ENCODE measurements around the gene FYTTD1. TPM values are rescaled to one million over a fixed set of nuclear protein-coding genes. Genes with fewer than 3 reads are reported as not detected.

The FYTTD1 gene
- total RNA-seq, 6 donors from 2014 or later, result 25.5 to 50.0 (median 37.5) TPM

DNA sequence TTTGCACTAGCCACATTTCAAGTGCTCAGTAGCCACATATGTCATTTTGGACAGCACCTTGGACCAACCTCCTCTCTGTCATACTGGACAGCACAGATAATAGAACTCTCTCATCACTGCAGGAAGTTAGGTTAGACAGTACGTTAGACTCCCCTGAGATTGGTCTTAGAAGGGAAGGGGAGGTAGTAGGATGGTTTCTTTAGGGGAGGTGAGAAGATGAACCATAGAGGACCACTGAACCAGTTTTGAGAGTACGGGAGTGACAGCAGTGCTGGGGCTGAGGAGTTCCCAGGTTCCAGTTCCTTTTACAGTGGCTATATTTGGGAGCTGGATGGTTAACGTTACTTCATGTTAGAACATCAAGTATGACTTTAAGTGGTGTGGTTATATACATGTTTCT, 49.2 kb downstream of the FYTTD1 start:
- Histone ChIP-seq H3K27me3 (no peaks in the 10 kb centered on the region), H3K4me3 (no peak overlapping the region), H3K36me3 (no peaks in the 10 kb centered on the region), H3K27ac (no peak overlapping the region), H3K9me3 (no peaks in the 10 kb centered on the region), H3K4me1 (peaks cover 14 to 29% (median 23%) of the 10 kb centered on the region in 4 donors)
- WGBS, 2 donors, result 62 to 65% methylated on average over 3 of the region's 3 CpGs
- TF ChIP-seq POLR2A (IDR thresholded peaks at IDR 0.05) (no peak), POLR2AphosphoS5 (IDR thresholded peaks at IDR 0.05) (no peak), EP300 (IDR thresholded peaks at IDR 0.05) (no peak)
- TF ChIP-seq, protein P1, sequence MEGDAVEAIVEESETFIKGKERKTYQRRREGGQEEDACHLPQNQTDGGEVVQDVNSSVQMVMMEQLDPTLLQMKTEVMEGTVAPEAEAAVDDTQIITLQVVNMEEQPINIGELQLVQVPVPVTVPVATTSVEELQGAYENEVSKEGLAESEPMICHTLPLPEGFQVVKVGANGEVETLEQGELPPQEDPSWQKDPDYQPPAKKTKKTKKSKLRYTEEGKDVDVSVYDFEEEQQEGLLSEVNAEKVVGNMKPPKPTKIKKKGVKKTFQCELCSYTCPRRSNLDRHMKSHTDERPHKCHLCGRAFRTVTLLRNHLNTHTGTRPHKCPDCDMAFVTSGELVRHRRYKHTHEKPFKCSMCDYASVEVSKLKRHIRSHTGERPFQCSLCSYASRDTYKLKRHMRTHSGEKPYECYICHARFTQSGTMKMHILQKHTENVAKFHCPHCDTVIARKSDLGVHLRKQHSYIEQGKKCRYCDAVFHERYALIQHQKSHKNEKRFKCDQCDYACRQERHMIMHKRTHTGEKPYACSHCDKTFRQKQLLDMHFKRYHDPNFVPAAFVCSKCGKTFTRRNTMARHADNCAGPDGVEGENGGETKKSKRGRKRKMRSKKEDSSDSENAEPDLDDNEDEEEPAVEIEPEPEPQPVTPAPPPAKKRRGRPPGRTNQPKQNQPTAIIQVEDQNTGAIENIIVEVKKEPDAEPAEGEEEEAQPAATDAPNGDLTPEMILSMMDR (IDR thresholded peaks at IDR 0.05), result no peak
- DNase-seq (no peak), ATAC-seq (ENCODE audit: low FRiP score in 2 of 2) (no peak)

DNA sequence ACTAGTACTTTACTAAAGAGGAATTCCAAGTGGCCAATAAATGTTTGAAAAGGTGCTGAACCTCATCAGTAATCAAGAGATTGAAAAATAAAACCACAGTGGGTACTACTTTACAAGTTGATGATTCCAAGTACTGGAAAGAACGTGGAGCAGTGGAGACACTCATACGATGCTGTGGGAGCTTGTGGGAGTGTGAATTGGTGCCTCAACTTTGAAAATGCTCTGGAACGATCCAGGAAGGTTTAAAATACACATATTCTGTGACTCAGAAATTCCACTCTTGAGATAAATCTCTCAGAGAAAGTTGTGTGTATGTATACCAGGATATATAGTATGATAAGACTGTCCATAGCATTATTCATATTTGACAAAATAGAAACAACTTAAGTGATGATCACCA, 50.7 kb downstream of the FYTTD1 start:
- 67 to 70% methylated on average over 3 of the region's 3 CpGs for WGBS, 2 donors
- no peaks in the 10 kb centered on the region for H3K36me3 ChIP-seq
- no peaks in the 10 kb centered on the region for H3K27me3 ChIP-seq
- no peak overlapping the region for H3K27ac ChIP-seq
- H3K4me1 ChIP-seq, result peaks cover 7 to 25% (median 16%) of the 10 kb centered on the region in 4 donors
- H3K4me3 ChIP-seq, result no peak overlapping the region
- no peaks in the 10 kb centered on the region for H3K9me3 ChIP-seq
- no peak for DNase-seq
- no peak for ATAC-seq (ENCODE audit: low FRiP score in 2 of 2)
- TF ChIP-seq POLR2AphosphoS5 (IDR thresholded peaks at IDR 0.05) (no peak), POLR2A (IDR thresholded peaks at IDR 0.05) (no peak), EP300 (IDR thresholded peaks at IDR 0.05) (no peak)
- TF ChIP-seq, protein P1 (IDR thresholded peaks at IDR 0.05), result no peak

DNA sequence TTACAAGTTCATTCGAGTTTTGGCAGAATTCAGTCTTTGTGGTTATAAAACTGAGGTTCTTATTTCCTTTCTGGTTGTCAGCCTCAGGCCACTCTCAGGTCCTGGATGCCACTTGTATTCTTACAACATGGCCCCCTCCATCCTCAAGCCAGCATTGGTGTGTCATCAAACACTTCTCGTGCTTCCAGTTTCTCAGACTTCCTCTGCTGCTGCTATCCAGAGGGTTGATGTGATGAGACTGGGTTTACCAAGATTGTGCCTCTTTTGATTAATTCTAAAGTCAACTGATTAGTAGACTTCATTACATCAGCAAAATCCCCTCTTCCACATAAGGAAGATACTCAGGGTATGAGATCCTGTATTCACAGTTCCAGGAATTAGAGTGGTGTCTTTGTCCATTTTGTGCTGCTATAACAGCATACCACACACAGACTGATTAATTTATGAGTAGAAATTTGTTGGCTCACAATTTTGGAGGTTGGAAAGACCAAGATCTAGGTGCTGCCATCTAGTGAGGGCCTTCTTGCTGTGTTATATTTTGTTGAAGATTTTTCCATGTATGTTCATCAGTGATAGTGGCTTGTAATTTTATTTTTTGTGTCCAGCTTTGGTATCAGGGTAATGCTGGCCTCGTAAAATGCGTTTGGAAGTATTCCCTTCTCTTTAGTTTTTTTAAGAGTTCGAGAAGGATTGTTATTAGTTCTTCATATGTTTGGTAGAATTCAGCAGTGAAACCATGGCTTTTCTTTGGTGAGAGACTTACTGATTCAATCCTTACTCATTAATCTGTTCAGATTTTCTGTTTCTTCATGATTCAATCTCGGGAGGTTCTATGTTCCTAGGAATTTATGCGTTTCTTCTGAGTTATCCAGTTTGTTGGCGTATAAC, 52.5 kb downstream of the FYTTD1 start:
- WGBS, 2 donors, result 62 to 65% methylated on average over 8 of the region's 8 CpGs
- Histone ChIP-seq H3K27ac (no peak overlapping the region), H3K36me3 (no peaks in the 10 kb centered on the region), H3K4me1 (peaks cover 6 to 22% (median 16%) of the 10 kb centered on the region in 4 donors), H3K4me3 (no peak overlapping the region), H3K9me3 (no peaks in the 10 kb centered on the region), H3K27me3 (no peaks in the 10 kb centered on the region)
- ATAC-seq (ENCODE audit: low FRiP score in 2 of 2), result peak in 1 of 2 donors; percentile 41
- TF ChIP-seq, protein P1 (IDR thresholded peaks at IDR 0.05), result peak in 2 of 6 experiments; percentile 12 to 18
- TF ChIP-seq POLR2A (IDR thresholded peaks at IDR 0.05), result no peak
- TF ChIP-seq POLR2AphosphoS5 (IDR thresholded peaks at IDR 0.05), result no peak
- no peak for TF ChIP-seq EP300 (IDR thresholded peaks at IDR 0.05)
- DNase-seq, result peak in 1 of 2 donors; percentile 29

DNA sequence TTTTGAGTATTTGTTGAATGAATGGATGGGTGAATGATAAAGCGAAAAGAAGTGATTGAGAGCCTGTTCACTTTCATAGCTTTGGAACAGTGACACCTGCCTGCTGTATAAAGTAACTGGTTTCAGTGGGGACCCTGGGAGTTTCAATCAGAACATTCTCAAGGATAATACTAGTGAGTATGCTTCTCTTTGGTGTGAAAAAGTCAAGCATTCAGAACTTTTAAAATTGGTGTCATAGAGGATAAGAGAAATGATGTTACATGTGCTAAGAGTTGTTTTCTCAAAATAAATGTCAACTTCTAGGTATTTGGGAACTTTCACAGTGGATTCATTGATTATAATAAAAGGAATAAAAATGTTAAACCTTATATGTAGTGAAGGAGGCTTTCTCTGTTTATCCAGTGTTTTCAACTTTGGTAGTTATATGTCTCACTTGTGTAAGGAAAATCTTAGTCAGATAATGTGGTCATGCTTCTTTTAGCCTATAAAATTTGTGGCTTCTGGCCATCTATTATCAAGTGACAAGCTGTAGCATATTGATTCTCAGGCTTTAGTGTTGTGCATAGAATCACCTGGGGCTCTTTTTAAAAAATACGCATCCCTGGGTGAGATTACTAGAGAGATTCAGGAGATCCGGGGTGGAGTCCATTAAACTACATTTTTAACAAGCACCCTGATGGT, 53.2 kb downstream of the FYTTD1 start:
- ATAC-seq (ENCODE audit: low FRiP score in 2 of 2) (no peak), DNase-seq (no peak)
- TF ChIP-seq POLR2AphosphoS5 (IDR thresholded peaks at IDR 0.05) (no peak), POLR2A (IDR thresholded peaks at IDR 0.05) (no peak), EP300 (IDR thresholded peaks at IDR 0.05) (no peak)
- TF ChIP-seq, protein P1 (IDR thresholded peaks at IDR 0.05), result no peak
- Histone ChIP-seq H3K27ac (no peak overlapping the region), H3K36me3 (no peaks in the 10 kb centered on the region), H3K4me1 (peaks cover 6 to 22% (median 16%) of the 10 kb centered on the region in 4 donors), H3K27me3 (no peaks in the 10 kb centered on the region), H3K9me3 (no peaks in the 10 kb centered on the region), H3K4me3 (no peak overlapping the region)
- WGBS, 2 donors, result 92 to 97% methylated on average over 3 of the region's 3 CpGs

Data from upper lobe of left lung (tissue), 6 donors.